Hypothalamus (tissue), 51 donors: ENCODE measurements around the gene L3MBTL4.

Experiments used
- DNase-seq, 51 donors: peaks; one replicate each; lab custom pipeline; 2025; lab: John Stamatoyannopoulos, UW

Gene L3MBTL4

GRCh38 chr18:6257950-6258349 is 156.8 kb downstream of the L3MBTL4 start:
- DNase-seq = no peak

GRCh38 chr18:6256521-6256920 is 158.2 kb downstream of the L3MBTL4 start:
- DNase-seq = peak in 4 of 51 donors; percentile 15 to 48 (median 24)

- no peak for DNase-seq
Measured at GRCh38 chr18:6255886-6256285, 158.8 kb downstream of the L3MBTL4 start.

- peak in 1 of 51 donors; percentile 18 for DNase-seq
Measured at GRCh38 chr18:6255116-6255705, 159.5 kb downstream of the L3MBTL4 start.

GRCh38 chr18:6254456-6254855 is 160.3 kb downstream of the L3MBTL4 start:
- DNase-seq = no peak

GRCh38 chr18:6251084-6251483 is 163.6 kb downstream of the L3MBTL4 start:
- DNase-seq = no peak

- DNase-seq = peak in 4 of 51 donors; percentile 2 to 17 (median 8)
Measured at GRCh38 chr18:6249788-6250187, 164.9 kb downstream of the L3MBTL4 start.

GRCh38 chr18:6249170-6249569 is 165.5 kb downstream of the L3MBTL4 start:
- DNase-seq = no peak

- no peak for DNase-seq
Measured at GRCh38 chr18:6248017-6248416, 166.7 kb downstream of the L3MBTL4 start.

DNA sequence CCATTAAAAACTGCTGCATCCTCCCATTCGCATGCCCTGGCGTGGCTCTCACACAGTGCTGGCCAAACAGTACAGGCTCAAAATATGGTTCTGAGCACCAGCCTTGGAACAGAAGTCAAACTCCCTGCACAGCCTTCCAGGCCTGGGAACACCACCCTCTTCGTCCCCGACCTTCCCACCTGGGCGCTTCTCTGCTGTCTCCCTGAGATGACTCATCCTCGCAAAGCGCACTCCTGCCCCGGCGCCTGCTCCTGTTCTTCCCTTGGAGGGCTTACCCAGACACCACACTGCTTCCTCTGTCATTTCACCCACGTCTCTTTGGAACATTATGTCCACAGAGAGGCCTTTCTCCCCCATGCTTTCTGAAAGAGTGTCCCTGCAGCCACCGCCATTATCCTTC is 172.7 kb downstream of the L3MBTL4 start:
- no peak for DNase-seq

GRCh38 chr18:6239716-6240115 is 175.0 kb downstream of the L3MBTL4 start:
- no peak for DNase-seq

GRCh38 chr18:6236258-6236657 is 178.5 kb downstream of the L3MBTL4 start:
- DNase-seq = peak in 1 of 51 donors; percentile 11

- peak in 3 of 51 donors; percentile 0 to 7 (median 4) for DNase-seq
Measured at GRCh38 chr18:6222271-6222670, 192.4 kb downstream of the L3MBTL4 start.

GRCh38 chr18:6221602-6222014 is 193.1 kb downstream of the L3MBTL4 start:
- no peak for DNase-seq

- DNase-seq = no peak
Measured at GRCh38 chr18:6220129-6220528, 194.6 kb downstream of the L3MBTL4 start.

- peak in 13 of 51 donors; percentile 3 to 44 (median 14) for DNase-seq
Measured at GRCh38 chr18:6219116-6219717, 195.5 kb downstream of the L3MBTL4 start.

DNA sequence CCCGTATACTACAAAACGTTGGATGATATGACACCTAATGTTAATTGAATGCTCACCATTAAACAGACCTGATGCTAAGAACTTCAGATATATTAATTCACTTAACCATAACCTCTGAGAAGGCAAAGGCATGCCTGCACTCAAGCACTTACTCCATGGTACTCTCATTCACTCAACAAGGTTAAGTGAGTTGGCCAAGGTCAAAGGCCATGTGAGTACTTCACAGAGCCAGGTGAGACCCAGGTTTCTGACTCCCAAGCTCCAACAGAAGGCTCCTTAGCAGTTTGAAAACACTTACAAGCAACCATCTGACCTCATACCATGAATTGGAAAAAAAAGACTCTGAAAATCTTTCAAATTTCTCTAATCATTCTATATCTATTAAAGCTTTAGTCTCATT is 198.8 kb downstream of the L3MBTL4 start:
- no peak for DNase-seq

DNA sequence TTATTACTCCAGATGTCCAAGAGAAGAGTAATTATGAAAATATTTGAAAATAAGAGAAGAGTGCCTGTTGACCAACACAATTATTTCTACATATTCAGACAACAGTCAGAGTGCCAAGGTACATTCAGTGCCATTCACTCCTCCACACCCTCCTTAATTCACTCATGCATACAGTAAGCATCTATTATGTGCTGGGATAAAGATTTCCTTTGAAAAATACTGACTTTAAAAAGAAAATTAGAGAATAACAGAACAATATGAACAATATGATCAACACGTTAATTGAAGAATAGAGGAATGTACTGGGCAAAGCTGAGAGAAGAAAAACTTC is 203.6 kb downstream of the L3MBTL4 start:
- no peak for DNase-seq

DNA sequence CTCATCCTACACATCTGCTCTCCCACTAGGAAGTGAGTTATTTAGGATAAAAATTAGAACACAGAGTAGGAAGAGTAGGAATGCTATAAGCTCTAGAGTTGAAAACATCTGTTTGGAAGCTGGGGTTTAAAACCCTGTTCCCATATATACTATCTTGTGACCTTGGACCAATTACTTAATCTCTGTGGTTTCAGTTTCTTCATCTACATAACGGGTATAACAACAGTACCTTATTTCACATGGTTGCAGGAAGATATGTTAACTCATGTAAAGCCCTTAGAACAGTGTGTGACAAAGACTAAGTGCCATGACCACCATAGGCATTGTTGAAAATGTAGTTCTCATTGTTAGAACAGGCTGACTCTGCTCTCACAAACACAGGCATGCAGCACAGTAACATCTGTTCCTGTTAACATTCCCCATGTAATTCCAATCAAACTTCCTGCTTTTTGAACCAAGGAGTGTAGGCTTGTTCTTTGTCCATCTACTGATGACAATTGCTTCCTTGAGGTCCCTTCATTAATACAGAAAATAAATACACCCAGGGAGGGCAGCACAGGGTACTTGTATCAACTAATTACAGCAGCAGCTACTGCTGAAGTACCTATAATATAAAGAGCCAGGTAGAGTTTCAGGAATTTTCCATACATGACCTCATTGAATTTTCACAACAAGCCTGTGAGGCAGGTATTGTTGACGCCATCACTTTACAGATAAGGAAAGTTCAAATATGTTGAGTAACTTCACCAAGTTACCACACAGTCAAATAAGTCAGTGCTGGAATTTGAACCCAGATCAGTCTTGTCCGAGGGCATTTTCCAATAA is 204.2 kb downstream of the L3MBTL4 start:
- no peak for DNase-seq

DNA sequence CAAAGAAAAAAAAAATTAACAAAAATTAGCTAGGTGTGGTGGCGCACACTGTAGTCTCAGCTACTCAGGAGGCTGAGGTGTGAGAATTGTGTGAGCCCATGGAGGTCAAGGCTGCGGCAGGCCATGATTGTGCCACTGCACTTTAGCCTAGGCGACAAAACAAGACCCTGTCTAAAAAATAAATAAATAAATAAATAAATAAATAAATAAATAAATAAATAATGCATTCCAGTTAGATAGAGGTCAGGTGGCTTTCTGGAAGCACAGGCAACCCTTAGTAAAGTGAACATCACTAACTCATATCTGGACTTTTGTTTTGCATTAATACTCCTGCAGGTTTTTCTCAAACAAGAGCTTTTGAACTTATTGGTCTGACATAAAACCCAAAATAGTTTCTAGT is 206.8 kb downstream of the L3MBTL4 start:
- DNase-seq = no peak

- DNase-seq = no peak
Measured at GRCh38 chr18:6207116-6207515, 207.6 kb downstream of the L3MBTL4 start.

- no peak for DNase-seq
Measured at GRCh38 chr18:6205706-6206105, 209.0 kb downstream of the L3MBTL4 start.
